ENCODE measurements around the gene TMC7.

DNA sequence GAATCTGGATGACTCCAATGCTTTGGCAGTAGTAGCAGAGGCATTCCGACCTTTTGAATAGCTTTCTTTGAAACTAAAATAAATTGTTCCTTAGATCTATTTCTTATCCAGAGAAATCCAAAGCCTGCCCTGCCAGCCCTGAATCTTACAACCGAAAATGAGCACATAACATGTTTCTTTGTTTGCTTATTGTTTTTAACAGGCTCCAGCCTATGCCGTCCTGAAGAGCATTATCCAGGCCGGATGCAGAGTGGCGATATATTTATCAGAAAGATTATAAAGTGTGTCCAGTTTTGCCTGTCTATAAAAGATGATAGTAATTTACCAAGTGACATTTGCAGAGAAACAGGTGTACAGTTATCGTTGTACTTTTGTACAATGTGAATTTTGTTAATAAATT, 94.1 kb downstream of the TMC7 start:
- TF ChIP-seq, protein P1, sequence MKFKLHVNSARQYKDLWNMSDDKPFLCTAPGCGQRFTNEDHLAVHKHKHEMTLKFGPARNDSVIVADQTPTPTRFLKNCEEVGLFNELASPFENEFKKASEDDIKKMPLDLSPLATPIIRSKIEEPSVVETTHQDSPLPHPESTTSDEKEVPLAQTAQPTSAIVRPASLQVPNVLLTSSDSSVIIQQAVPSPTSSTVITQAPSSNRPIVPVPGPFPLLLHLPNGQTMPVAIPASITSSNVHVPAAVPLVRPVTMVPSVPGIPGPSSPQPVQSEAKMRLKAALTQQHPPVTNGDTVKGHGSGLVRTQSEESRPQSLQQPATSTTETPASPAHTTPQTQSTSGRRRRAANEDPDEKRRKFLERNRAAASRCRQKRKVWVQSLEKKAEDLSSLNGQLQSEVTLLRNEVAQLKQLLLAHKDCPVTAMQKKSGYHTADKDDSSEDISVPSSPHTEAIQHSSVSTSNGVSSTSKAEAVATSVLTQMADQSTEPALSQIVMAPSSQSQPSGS (tag by site-specific recombination; IDR thresholded peaks at IDR 0.05; ENCODE audit: low read depth) = no peak
- TF ChIP-seq ZNF239 (tag by site-specific recombination; IDR thresholded peaks at IDR 0.05) (no peak), TCF7L2 (IDR thresholded peaks at IDR 0.05; ENCODE audit: borderline replicate concordance, low read depth, low read length) (no peak), ZNF426 (tag by site-specific recombination; IDR thresholded peaks at IDR 0.05) (no peak), ZNF501 (tag by site-specific recombination; IDR thresholded peaks at IDR 0.05) (no peak), YY1 (tag by site-specific recombination; IDR thresholded peaks at IDR 0.05) (no peak)
- TF ChIP-seq, protein P2, sequence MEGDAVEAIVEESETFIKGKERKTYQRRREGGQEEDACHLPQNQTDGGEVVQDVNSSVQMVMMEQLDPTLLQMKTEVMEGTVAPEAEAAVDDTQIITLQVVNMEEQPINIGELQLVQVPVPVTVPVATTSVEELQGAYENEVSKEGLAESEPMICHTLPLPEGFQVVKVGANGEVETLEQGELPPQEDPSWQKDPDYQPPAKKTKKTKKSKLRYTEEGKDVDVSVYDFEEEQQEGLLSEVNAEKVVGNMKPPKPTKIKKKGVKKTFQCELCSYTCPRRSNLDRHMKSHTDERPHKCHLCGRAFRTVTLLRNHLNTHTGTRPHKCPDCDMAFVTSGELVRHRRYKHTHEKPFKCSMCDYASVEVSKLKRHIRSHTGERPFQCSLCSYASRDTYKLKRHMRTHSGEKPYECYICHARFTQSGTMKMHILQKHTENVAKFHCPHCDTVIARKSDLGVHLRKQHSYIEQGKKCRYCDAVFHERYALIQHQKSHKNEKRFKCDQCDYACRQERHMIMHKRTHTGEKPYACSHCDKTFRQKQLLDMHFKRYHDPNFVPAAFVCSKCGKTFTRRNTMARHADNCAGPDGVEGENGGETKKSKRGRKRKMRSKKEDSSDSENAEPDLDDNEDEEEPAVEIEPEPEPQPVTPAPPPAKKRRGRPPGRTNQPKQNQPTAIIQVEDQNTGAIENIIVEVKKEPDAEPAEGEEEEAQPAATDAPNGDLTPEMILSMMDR (tag by site-specific recombination; IDR thresholded peaks at IDR 0.05) = no peak

Data from HEK293 (cell line).